ENCODE results near the gene SHISA5. TPM values are rescaled to one million over a fixed set of nuclear protein-coding genes. Genes with fewer than 3 reads are reported as not detected.

SHISA5 gene
- total and polyA plus RNA-seq, 10 of the 15 experiments (the other 5 are each of a cell fraction or from before 2014, with no cell fraction given) = 17.1 to 148 (median 67.3) TPM

DNA sequence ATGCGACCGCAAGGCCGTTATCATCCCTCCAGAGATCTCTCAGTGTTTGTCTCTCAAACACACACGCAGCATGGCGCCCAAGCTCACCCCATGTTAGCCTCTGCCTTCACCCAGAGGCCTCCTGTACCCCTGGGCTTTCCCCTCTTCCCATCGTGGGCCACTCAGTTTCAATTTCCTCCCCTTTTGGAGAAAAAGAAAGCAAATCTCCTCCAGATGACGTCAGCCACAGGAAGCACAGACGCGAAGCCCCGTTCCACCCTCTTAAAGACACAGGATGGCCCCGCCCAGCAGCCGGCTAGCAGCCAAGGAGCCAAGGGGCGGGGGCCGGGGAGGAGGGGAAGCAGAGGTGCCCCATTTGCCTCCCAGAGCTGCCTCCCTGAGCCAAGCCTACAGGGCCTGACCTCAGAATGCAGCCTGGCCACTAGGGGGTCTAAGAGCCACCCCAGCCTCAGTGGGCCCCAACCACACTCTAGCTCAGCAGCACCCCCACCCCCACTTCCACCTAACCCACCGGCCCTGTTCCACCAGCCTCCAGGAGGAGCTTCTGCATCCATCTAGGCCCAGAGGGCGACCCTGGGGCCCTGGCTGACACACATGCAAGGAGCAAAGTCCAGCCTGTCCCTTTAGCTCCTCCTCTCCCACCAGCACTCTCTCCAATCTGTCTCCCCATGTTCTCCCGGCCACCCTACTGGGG lies 30.9 kb downstream of the SHISA5 start (continued):
- TF ChIP-seq GATAD2B (conservative IDR thresholded peaks at IDR 0.05; ENCODE audit: low read depth) (peak; percentile 52; the same call in 1 of the 2 replicates), RBBP5 (conservative IDR thresholded peaks at IDR 0.05) (no peak), PML (IDR thresholded peaks at IDR 0.05; ENCODE audit: low read length) (peak; percentile 63; the same call in 1 of the 2 replicates), ZNF622 (IDR thresholded peaks at IDR 0.05) (no peak), NR2C2 (IDR thresholded peaks at IDR 0.05; ENCODE audit: borderline replicate concordance, control insufficient read depth, insufficient read length, low read depth) (no peak), NBN (IDR thresholded peaks at IDR 0.05) (peak; percentile 97), JUND (IDR thresholded peaks at IDR 0.05; ENCODE audit: low read depth, low read length) (peak; percentile 67; the same call in 1 of the 2 replicates), RAD21 (IDR thresholded peaks at IDR 0.05; ENCODE audit: insufficient read depth, low read depth, low read length) (no peak), FOXM1 (IDR thresholded peaks at IDR 0.05; ENCODE audit: low read depth, low read length) (no peak), MAX (IDR thresholded peaks at IDR 0.05; ENCODE audit: low read depth, low read length) (peak; percentile 57; the same call in 1 of the 2 replicates), SREBF2 (IDR thresholded peaks at IDR 0.05; ENCODE audit: low read length) (no peak), MYC (IDR thresholded peaks at IDR 0.05; ENCODE audit: insufficient read depth, insufficient read length, insufficient replicate concordance, low read length, severe bottlenecking) (peak; percentile 84), JUNB (IDR thresholded peaks at IDR 0.05) (peak; percentile 32; the same call in 1 of the 2 replicates), HDGF (IDR thresholded peaks at IDR 0.05) (peak; percentile 95), MTA3 (IDR thresholded peaks at IDR 0.05; ENCODE audit: borderline replicate concordance, low read length) (0 out of 2 replicates have a peak, but pooled peaks have one; percentile 79), NKRF (conservative IDR thresholded peaks at IDR 0.05) (peak; percentile 40; the same call in 1 of the 2 replicates), ESRRA (IDR thresholded peaks at IDR 0.05; ENCODE audit: low read length) (peak; percentile 71; the same call in 1 of the 2 replicates), SUPT20H (IDR thresholded peaks at IDR 0.05; ENCODE audit: borderline replicate concordance, control insufficient read depth, low read depth, low read length) (no peak), BCL11A (IDR thresholded peaks at IDR 0.05; ENCODE audit: low read depth, low read length) (no peak), POU2F2 (IDR thresholded peaks at IDR 0.05; ENCODE audit: borderline replicate concordance, low read depth, low read length) (peak; percentile 73; the same call in 1 of the 3 replicates), ZSCAN29 (IDR thresholded peaks at IDR 0.05) (no peak), DPF2 (IDR thresholded peaks at IDR 0.05) (peak; percentile 59; the same call in 1 of the 2 replicates), CBX3 (IDR thresholded peaks at IDR 0.05; ENCODE audit: borderline replicate concordance, low read depth) (no peak)
- TF ChIP-seq, protein P1, sequence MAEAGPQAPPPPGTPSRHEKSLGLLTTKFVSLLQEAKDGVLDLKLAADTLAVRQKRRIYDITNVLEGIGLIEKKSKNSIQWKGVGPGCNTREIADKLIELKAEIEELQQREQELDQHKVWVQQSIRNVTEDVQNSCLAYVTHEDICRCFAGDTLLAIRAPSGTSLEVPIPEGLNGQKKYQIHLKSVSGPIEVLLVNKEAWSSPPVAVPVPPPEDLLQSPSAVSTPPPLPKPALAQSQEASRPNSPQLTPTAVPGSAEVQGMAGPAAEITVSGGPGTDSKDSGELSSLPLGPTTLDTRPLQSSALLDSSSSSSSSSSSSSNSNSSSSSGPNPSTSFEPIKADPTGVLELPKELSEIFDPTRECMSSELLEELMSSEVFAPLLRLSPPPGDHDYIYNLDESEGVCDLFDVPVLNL (IDR thresholded peaks at IDR 0.05; ENCODE audit: low read depth, low read length) = no peak
- TF ChIP-seq, protein P2, sequence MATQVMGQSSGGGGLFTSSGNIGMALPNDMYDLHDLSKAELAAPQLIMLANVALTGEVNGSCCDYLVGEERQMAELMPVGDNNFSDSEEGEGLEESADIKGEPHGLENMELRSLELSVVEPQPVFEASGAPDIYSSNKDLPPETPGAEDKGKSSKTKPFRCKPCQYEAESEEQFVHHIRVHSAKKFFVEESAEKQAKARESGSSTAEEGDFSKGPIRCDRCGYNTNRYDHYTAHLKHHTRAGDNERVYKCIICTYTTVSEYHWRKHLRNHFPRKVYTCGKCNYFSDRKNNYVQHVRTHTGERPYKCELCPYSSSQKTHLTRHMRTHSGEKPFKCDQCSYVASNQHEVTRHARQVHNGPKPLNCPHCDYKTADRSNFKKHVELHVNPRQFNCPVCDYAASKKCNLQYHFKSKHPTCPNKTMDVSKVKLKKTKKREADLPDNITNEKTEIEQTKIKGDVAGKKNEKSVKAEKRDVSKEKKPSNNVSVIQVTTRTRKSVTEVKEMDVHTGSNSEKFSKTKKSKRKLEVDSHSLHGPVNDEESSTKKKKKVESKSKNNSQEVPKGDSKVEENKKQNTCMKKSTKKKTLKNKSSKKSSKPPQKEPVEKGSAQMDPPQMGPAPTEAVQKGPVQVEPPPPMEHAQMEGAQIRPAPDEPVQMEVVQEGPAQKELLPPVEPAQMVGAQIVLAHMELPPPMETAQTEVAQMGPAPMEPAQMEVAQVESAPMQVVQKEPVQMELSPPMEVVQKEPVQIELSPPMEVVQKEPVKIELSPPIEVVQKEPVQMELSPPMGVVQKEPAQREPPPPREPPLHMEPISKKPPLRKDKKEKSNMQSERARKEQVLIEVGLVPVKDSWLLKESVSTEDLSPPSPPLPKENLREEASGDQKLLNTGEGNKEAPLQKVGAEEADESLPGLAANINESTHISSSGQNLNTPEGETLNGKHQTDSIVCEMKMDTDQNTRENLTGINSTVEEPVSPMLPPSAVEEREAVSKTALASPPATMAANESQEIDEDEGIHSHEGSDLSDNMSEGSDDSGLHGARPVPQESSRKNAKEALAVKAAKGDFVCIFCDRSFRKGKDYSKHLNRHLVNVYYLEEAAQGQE (IDR thresholded peaks at IDR 0.05; ENCODE audit: low read depth, low read length) = 0 out of 2 replicates have a peak, but pooled peaks have one; percentile 20
